HG03064 (cell line): ENCODE results near the gene HBZ.
"Not testable (repeated sequence)": the region's sequence is repeated elsewhere in the genome, so short reads cannot be mapped to it uniquely, and the experiment has no call there.

Source experiments
- ATAC-seq: cut with Tn5 transposase; IDR thresholded peaks from one replicate; pipeline ENCODE4 v1.9.1; 2021; ENCODE audit warnings: low read depth; ENCODE audit not compliant: unreplicated experiment

HBZ gene

DNA sequence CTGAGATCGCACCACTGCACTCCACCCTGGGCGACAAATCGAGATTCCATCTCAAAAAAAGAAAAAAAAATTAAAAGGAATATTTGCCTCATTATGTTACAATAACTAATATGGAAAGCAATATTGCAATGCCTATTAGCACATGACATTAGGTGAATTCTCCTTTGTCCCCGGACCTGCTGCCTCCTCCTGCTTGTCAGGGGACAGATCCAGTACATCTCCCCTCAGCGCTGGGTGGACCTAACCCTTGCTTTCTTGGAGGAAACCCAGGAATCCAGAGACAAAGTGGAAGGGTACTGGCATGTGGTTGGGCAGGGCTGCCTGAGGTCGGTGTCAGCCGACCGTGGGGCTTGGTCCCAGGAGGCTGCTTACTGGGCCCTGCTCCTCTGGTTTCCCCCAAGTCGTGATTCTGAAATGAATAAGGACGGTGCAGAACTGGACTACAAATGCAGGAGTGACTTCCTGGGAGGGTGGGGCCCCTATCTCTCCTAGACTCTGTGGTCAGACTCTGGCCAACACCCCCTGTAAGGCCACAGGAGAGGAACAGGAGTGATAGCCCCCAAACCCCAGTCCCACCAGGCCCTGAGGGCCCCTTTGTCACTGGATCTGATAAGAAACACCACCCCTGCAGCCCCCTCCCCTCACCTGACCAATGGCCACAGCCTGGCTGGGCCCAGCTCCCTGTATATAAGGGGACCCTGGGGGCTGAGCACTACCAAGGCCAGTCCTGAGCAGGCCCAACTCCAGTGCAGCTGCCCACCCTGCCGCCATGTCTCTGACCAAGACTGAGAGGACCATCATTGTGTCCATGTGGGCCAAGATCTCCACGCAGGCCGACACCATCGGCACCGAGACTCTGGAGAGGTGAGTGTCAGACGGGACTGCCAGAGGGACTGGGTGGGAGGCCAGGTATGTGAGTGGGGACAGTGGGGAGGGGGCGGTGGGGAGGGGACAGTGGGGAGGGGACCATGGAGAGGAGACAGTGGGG is at the start of gene HBZ:
TSS of gene HBZ (plus strand) at position 504 of the 988 bp plus-strand sequence. CDS start at position 770, 266 bp downstream.
- ATAC-seq: no peak

GRCh38 chr16:104355-104754 is 48.1 kb upstream of the HBZ start:
- ATAC-seq: no peak

DNA sequence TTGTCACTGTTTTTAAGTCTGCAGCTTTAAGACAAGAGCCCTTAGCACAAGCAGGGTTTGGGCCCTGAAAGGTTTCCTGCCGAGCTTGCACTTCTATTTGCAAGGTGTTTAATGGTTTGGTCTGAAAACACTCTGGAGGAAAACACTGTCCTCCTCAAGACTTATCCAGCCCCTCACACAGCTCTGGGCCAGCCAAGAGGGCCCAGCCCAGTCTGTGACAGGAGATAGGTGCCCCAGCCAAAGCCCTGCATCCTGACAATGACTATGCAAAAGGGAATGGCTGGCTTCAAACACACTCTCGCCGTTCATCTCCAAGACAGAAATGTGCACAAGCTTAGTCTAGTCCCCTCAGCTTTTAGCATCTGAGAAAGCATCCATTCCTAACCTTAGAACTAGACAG is 47.5 kb upstream of the HBZ start:
- no peak for ATAC-seq

- no peak for ATAC-seq
Measured at GRCh38 chr16:105521-105920, 46.9 kb upstream of the HBZ start.

- ATAC-seq: no peak
Measured at GRCh38 chr16:106623-107324, 45.7 kb upstream of the HBZ start.

GRCh38 chr16:112153-112840 is 40.1 kb upstream of the HBZ start:
- no peak for ATAC-seq

DNA sequence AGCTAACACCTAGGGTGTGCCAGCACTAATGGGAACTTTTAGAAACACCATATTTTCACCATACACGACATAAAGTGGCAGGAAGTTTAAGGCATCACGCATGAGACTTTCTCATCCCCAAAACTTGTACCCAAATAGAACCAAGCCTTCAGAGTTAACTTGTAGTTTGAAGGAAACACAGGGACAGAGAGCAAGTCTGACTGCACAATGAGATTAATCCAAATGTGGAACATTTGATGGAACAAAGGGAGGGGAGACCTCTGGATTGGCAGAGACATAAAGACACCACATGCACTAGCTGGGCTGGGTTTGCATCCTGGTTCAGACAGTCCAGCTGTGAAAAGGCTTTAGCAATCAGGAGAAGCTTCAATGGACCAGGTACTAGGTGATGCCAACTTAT is 38.1 kb upstream of the HBZ start:
- no peak for ATAC-seq

- ATAC-seq: no peak
Measured at GRCh38 chr16:116015-116414, 36.4 kb upstream of the HBZ start.

DNA sequence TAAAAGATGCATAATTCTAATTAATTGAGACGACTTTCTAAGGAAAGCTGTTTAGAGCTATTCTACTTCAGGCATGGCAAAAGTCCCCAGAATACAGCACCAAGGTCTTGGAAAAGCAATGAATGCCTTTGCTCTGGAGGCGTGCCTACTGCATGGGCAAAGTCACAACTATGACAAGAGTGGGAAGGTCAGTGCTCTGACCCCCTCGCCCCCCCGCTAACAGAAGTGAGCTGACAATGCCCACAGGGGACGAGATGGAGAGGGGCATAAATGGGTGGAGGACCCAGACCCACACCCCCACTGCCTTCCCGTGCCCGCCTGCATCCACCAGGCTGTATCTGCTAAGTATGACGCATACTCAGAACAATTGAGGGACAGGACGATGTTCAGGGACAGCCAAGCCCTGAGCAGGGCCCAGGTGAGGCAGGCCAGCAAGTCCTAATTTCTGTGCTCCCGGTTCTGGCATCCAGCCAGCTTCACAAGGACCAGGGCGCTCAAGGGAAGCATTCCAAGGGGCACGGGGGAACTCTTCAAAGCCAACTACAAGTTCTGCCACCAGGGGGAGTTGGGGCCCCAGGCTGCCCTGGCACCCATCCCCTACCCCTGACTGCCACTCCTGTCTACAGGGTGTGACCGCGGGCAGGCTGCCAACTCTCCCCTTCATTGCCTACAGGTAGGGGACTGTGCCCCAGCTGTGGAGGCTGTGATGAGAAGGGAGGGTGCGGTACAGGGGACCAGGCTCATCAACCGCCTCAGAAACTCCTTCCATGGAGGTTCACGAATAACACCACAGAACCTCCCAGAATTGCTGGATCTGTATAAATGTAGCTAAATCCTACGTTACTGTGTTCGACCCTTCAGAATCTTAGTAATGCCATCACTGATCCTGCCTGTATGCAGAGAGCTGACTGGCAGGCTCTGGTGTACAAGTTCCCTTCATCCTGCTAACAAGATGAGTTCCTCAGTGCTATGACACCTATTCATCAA is 34.8 kb upstream of the HBZ start:
- ATAC-seq: no peak

GRCh38 chr16:118857-119256 is 33.6 kb upstream of the HBZ start:
- ATAC-seq: no peak

- no peak for ATAC-seq
Measured at GRCh38 chr16:119295-119694, 33.1 kb upstream of the HBZ start.

DNA sequence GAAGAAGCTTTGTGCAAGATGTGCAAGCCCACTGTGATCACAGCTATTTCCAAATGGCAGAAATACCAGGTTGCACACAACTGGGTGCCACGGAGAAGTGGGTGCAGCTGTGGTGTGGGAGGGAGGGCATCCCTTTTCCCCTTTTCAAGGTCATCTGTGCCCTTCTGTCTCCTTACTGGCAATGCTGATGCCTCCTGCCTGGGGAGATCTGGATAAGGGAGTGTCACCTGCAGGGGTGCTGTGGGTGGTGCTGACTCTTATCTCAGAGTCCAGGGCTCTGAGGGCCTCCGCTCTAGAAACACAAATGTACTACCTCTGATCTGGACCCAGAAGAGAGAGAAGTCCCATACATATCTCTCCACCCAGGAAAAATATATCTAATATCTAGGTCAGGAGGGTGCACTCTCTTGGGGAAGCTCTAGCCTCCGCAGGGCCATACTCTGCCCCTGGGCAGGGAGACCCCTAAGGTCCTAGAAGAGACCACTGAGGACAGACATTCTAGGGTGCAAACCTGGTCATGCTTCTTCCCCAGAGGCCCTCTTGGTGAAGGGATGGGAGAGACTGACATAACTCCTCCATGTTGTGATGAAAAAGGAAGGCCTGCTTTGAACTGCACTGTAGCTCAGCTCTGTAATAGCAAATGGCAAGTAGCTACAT is 32.5 kb upstream of the HBZ start:
- no peak for ATAC-seq

GRCh38 chr16:120756-121155 is 31.7 kb upstream of the HBZ start:
- no peak for ATAC-seq

DNA sequence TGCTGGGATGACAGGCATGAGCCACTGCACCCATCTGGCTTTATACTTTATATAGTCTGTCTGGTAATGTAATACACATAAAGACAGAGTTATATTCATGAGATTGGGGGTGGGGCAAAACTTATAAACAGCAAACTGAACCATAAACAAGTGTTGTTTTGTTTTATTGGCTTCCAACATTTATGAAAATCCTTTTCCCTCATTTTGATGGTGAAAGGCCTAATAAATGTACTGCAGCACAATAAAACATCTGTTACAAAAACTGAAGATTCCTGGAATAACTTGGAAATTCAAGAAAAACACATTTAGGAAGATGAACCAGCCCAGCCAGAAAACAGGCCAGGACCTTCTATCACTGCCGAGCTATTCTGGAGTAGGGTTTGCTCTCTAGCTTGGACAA is 30.1 kb upstream of the HBZ start:
- ATAC-seq: no peak

GRCh38 chr16:123558-124350 is 28.7 kb upstream of the HBZ start:
- ATAC-seq: not testable (repeated sequence)

DNA sequence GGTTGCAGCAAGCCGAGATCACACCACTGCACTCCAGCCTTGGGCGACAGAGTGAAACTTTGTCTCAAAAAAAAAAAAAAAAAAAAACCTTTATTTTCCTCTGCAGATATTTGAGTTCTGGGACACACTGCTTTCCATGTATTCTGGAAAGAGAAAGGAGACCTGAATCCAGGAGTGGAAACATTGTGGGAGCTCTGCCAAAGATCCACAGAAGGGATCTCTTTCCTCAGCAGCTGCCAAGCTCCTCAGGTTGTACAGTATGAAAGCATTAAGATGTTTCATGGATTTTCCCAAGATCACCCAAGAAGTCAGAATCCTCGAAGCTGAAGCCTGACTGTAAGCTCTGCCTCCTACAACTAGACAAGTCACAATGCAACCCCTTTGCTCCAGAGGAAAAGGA is 27.4 kb upstream of the HBZ start:
- ATAC-seq: no peak

GRCh38 chr16:129075-129474 is 23.4 kb upstream of the HBZ start:
- no peak for ATAC-seq

DNA sequence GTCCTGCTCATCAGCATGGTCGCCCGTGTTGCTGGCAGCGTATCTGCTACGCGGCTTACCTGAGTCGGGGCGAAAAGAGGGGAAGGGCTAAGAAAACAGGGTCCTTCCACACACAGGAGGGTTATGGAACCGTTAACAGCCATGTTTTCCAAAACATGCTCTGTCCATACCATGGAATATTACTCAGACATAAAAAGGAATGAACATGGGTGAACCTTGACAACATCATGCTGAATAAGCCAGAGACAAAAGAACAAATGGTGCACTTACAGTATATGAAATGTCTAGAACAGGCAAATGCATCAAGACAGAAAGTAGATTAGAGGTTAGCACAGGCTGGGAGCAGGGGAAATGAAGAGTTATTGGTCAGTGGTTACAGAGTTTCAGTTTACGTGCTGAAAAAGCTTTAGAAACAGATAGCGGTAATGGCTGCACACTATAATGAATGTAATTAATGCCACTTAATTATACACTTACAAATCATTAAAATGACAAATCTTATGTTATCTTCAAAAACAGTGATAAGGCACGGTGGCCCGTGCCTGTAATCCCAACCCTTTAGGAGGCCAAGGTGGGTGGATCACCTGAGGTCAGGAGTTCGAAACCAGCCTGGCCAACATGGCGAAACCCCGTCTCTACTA is 21.8 kb upstream of the HBZ start:
- no peak for ATAC-seq
